Measurements from ENCODE around the gene GUCA2B. TPM values are rescaled to one million over a fixed set of nuclear protein-coding genes. Genes with fewer than 3 reads are reported as not detected.

Gene GUCA2B
- total RNA-seq, 4 donors from 2014 or later: not detected

- Histone ChIP-seq H3K4me3 (no peak overlapping the region), H3K4me1 (no peaks in the 10 kb centered on the region), H3K27me3 (no peaks in the 10 kb centered on the region), H3K27ac (no peak overlapping the region), H3K36me3 (no peaks in the 10 kb centered on the region), H3K9me3 (no peaks in the 10 kb centered on the region)
- intact Hi-C loops (cut with DNase I; ENCODE audit: low total_unique reads): no loop called here
- TF ChIP-seq CTCF (IDR thresholded peaks at IDR 0.05) (no peak), POLR2A (IDR thresholded peaks at IDR 0.05) (no peak)
- DNase-seq: no peak
These were observed 36.0 kb upstream of the GUCA2B start for GRCh38 chr1:42117214-42117613.

GRCh38 chr1:42118125-42118524, 35.1 kb upstream of the GUCA2B start:
- intact Hi-C loops (cut with DNase I; ENCODE audit: low total_unique reads): no loop called here
- Histone ChIP-seq H3K4me1 (no peaks in the 10 kb centered on the region), H3K4me3 (no peak overlapping the region), H3K36me3 (no peaks in the 10 kb centered on the region), H3K27ac (no peak overlapping the region), H3K9me3 (no peaks in the 10 kb centered on the region), H3K27me3 (no peaks in the 10 kb centered on the region)
- no peak for DNase-seq
- TF ChIP-seq CTCF (IDR thresholded peaks at IDR 0.05) (no peak), POLR2A (IDR thresholded peaks at IDR 0.05) (no peak)

GRCh38 chr1:42122408-42122807, 30.8 kb upstream of the GUCA2B start:
- no peak for TF ChIP-seq CTCF (IDR thresholded peaks at IDR 0.05)
- no peak for TF ChIP-seq POLR2A (IDR thresholded peaks at IDR 0.05)
- no peak for DNase-seq
- intact Hi-C loops (cut with DNase I; ENCODE audit: low total_unique reads): no loop called here
- no peak overlapping the region for H3K27ac ChIP-seq
- no peaks in the 10 kb centered on the region for H3K27me3 ChIP-seq
- no peaks in the 10 kb centered on the region for H3K9me3 ChIP-seq
- no peak overlapping the region for H3K4me3 ChIP-seq
- no peaks in the 10 kb centered on the region for H3K36me3 ChIP-seq
- no peaks in the 10 kb centered on the region for H3K4me1 ChIP-seq

- no peak overlapping the region for H3K4me3 ChIP-seq
- H3K4me1 ChIP-seq: no peaks in the 10 kb centered on the region
- no peaks in the 10 kb centered on the region for H3K27me3 ChIP-seq
- intact Hi-C loops (cut with DNase I; ENCODE audit: low total_unique reads): no loop called here
- no peaks in the 10 kb centered on the region for H3K36me3 ChIP-seq
- no peak for TF ChIP-seq POLR2A (IDR thresholded peaks at IDR 0.05)
- no peak for TF ChIP-seq CTCF (IDR thresholded peaks at IDR 0.05)
- no peaks in the 10 kb centered on the region for H3K9me3 ChIP-seq
- no peak overlapping the region for H3K27ac ChIP-seq
- no peak for DNase-seq
These were observed 27.7 kb upstream of the GUCA2B start for GRCh38 chr1:42125552-42125951.

- no peaks in the 10 kb centered on the region for H3K9me3 ChIP-seq
- TF ChIP-seq POLR2A (IDR thresholded peaks at IDR 0.05) (no peak), CTCF (IDR thresholded peaks at IDR 0.05) (no peak)
- intact Hi-C loops (cut with DNase I; ENCODE audit: low total_unique reads): no loop called here
- H3K4me1 ChIP-seq: no peaks in the 10 kb centered on the region
- H3K27me3 ChIP-seq: no peaks in the 10 kb centered on the region
- H3K4me3 ChIP-seq: no peak overlapping the region
- no peak for DNase-seq
- H3K27ac ChIP-seq: no peak overlapping the region
- no peaks in the 10 kb centered on the region for H3K36me3 ChIP-seq
These were observed 25.4 kb upstream of the GUCA2B start for GRCh38 chr1:42127767-42128166.

All from uterus (tissue), 4 donors.